SK-N-SH (cell line): ENCODE results near the gene GCSAML. TPM values are rescaled to one million over a fixed set of nuclear protein-coding genes. Genes with fewer than 3 reads are reported as not detected.

Source experiments
- CTCF ChIA-PET: fragments of 300-600, 350-600 bp; formaldehyde crosslinking; extraction: SDS; loops from one replicate; lab custom pipeline; 2021; lab: Yijun Ruan, JAX
- POLR2A ChIA-PET: fragments of 350-600 bp; sonication (Branson Sonifier 250); formaldehyde crosslinking; extraction: SDS; loops from one replicate; lab custom pipeline; 2020; ENCODE audit warnings: antibody characterized with exemption, inconsistent platforms; lab: Yijun Ruan, JAX
- DNase-seq: peaks from one replicate; pipeline ENCODE4 v3.0.0; 2012
- H2AFZ ChIP-seq: fragments of 200-600 bp; sonication (generic); 2 replicates; pipeline ENCODE4 v1.8.1; 2016; ENCODE audit warnings: antibody characterized with exemption, mild to moderate bottlenecking, low read depth
- H3F3A ChIP-seq: fragments of 200-600 bp; sonication (generic); replicated peaks from 2 replicates; pipeline ENCODE3; 2016; ENCODE audit warnings: antibody characterized with exemption, mild to moderate bottlenecking; ENCODE audit not compliant: insufficient read depth
- H3K27ac ChIP-seq, 2 experiments: fragments of 200-500 bp in 1 of 2; fragments of 200-600 bp in 1 of 2; sonication (Bioruptor generic) in 1 of 2; sonication (generic), shearing (Covaris generic) in 1 of 2; 2 replicates each; pipeline versions ENCODE4 v1.5.1 to v1.6.1; 2014 to 2016; ENCODE audit warnings: low read depth in 2 of 2, inconsistent platforms in 1 of 2, low read length in 1 of 2, mild to moderate bottlenecking in 1 of 2, mixed read lengths in 1 of 2
- H3K27me3 ChIP-seq: fragments of 200-600 bp; sonication (generic), shearing (Covaris generic); 2 replicates; pipeline ENCODE4 v1.6.1; 2016; ENCODE audit warnings: mixed run types; ENCODE audit not compliant: insufficient read depth
- H3K36me3 ChIP-seq, 2 experiments: fragments of 200-500 bp in 1 of 2; fragments of 200-600 bp in 1 of 2; sonication (Bioruptor generic) in 1 of 2; sonication (generic) in 1 of 2; replicated peaks in 1 of 2; 2 replicates each; pipeline versions ENCODE3 to v1.5.1; 2014 to 2016; ENCODE audit warnings: low read length in 1 of 2, mild to moderate bottlenecking in 1 of 2; ENCODE audit not compliant: insufficient read depth in 2 of 2, control insufficient read depth in 1 of 2
- H3K4me1 ChIP-seq, 2 experiments: fragments of 200-500 bp in 1 of 2; fragments of 200-600 bp in 1 of 2; sonication (Bioruptor generic) in 1 of 2; sonication (generic), shearing (Covaris generic) in 1 of 2; 2 replicates each; pipeline versions ENCODE4 v1.5.1 to v1.6.1; 2014 to 2016; ENCODE audit warnings: low read depth in 1 of 2, low read length in 1 of 2, mixed run types in 1 of 2; ENCODE audit not compliant: insufficient read depth in 2 of 2, control insufficient read depth in 1 of 2
- H3K4me2 ChIP-seq: fragments of 200-600 bp; sonication (generic), shearing (Covaris generic); 2 replicates; pipeline ENCODE4 v1.6.1; 2017; ENCODE audit warnings: mixed run types
- H3K4me3 ChIP-seq, 2 experiments: fragments of 200-500 bp in 1 of 2; fragments of 200-600 bp in 1 of 2; sonication (Bioruptor generic) in 1 of 2; sonication (generic), shearing (Covaris generic) in 1 of 2; 2 replicates each; pipeline versions ENCODE4 v1.5.1 to v1.8.1; 2014 to 2016; ENCODE audit warnings: low read depth in 2 of 2, inconsistent platforms in 1 of 2, low read length in 1 of 2, mild to moderate bottlenecking in 1 of 2, mixed read lengths in 1 of 2, moderate library complexity in 1 of 2
- H3K79me2 ChIP-seq: fragments of 200-600 bp; sonication (generic); 2 replicates; pipeline ENCODE4 v1.8.1; 2017; ENCODE audit warnings: mild to moderate bottlenecking; ENCODE audit not compliant: insufficient read depth
- H3K9ac ChIP-seq: fragments of 200-600 bp; sonication (generic); 2 replicates; pipeline ENCODE4 v1.6.1; 2017; ENCODE audit warnings: mixed run types
- H3K9me2 ChIP-seq: fragments of 200-600 bp; sonication (generic); 2 replicates; pipeline ENCODE4 v1.6.1; 2017; ENCODE audit warnings: mixed run types
- H3K9me3 ChIP-seq: fragments of 200-600 bp; sonication (generic); 2 replicates; pipeline ENCODE4 v1.6.1; 2017; ENCODE audit warnings: mixed run types, mild to moderate bottlenecking, moderate library complexity
- H4K20me1 ChIP-seq: fragments of 200-600 bp; sonication (generic); 2 replicates; pipeline ENCODE4 v1.6.1; 2017; ENCODE audit warnings: mild to moderate bottlenecking, mixed run types; ENCODE audit not compliant: insufficient read depth
- ELF1 ChIP-seq: IDR thresholded peaks from 2 replicates; pipeline ENCODE4 v1.4.0; 2012
- EZH2phosphoT487 ChIP-seq: fragments of 200-600 bp; sonication (generic); IDR thresholded peaks from 2 replicates; pipeline ENCODE4 v1.6.1; 2017; ENCODE audit warnings: low read depth, mixed run types, mild to moderate bottlenecking, antibody characterized with exemption, moderate library complexity, borderline replicate concordance
- FOXJ3 ChIP-seq: sonication (generic); formaldehyde crosslinking; IDR thresholded peaks from 2 replicates; pipeline ENCODE4 v1.5.1; 2020; ENCODE audit warnings: mild to moderate bottlenecking, missing genetic modification reagents
- FOXM1 ChIP-seq: IDR thresholded peaks from 2 replicates; pipeline ENCODE4 v1.4.0; 2012; ENCODE audit warnings: low read depth, mild to moderate bottlenecking
- GABPA ChIP-seq: IDR thresholded peaks from 2 replicates; pipeline ENCODE4 v1.4.0; 2012; ENCODE audit warnings: low read depth, mild to moderate bottlenecking
- GATA2 ChIP-seq: sonication (generic); formaldehyde crosslinking; IDR thresholded peaks from 2 replicates; pipeline ENCODE4 v1.5.0; 2020; ENCODE audit warnings: mild to moderate bottlenecking, missing genetic modification reagents
- JUND ChIP-seq: IDR thresholded peaks from 2 replicates; pipeline ENCODE4 v1.4.0; 2012
- MAX ChIP-seq: IDR thresholded peaks from 2 replicates; pipeline ENCODE4 v1.4.0; 2012; ENCODE audit warnings: low read depth
- MXI1 ChIP-seq: IDR thresholded peaks from 2 replicates; pipeline ENCODE4 v1.6.1; 2012; ENCODE audit warnings: mild to moderate bottlenecking, low read depth, low read length, improper control_type of control experiment
- NRF1 ChIP-seq: IDR thresholded peaks from 2 replicates; pipeline ENCODE4 v1.6.1; 2012; ENCODE audit warnings: low read depth, mild to moderate bottlenecking, low read length
- RAD21 ChIP-seq: IDR thresholded peaks from 2 replicates; pipeline ENCODE4 v1.6.1; 2012; ENCODE audit warnings: mild to moderate bottlenecking, low read length
- RCOR1 ChIP-seq: fragments of 150-350 bp; IDR thresholded peaks from 2 replicates; pipeline ENCODE4 v1.6.1; 2017; ENCODE audit warnings: antibody characterized with exemption, low read length
- REST ChIP-seq: IDR thresholded peaks from 2 replicates; pipeline ENCODE4 v1.6.1; 2012; ENCODE audit warnings: mild to moderate bottlenecking, low read depth, low read length, moderate library complexity
- RFX5 ChIP-seq: IDR thresholded peaks from 2 replicates; pipeline ENCODE4 v1.6.1; 2012; ENCODE audit warnings: mild to moderate bottlenecking, improper control_type of control experiment, low read length
- SIN3A ChIP-seq: IDR thresholded peaks from 2 replicates; pipeline ENCODE4 v1.6.1; 2012; ENCODE audit warnings: low read depth, mild to moderate bottlenecking, low read length, moderate library complexity, borderline replicate concordance
- SMC3 ChIP-seq: IDR thresholded peaks from 2 replicates; pipeline ENCODE4 v1.6.1; 2012; ENCODE audit warnings: low read depth, low read length, improper control_type of control experiment
- TAF1 ChIP-seq: IDR thresholded peaks from 2 replicates; pipeline ENCODE4 v1.6.1; 2012; ENCODE audit warnings: low read depth, mild to moderate bottlenecking, low read length, moderate library complexity, borderline replicate concordance
- WGBS: methylation state at CpG from one replicate; pipeline ENCODE4 v1.1.6; 2017; ENCODE audit warnings: low lambda C conversion rate; 5-methylcytosine and 5-hydroxymethylcytosine counted together
- polyA plus RNA-seq, 3 experiments: library from polyadenylated mRNA; depleted of rRNA; stranded (reverse); fragments of >200 nt; gene quantifications; 2 replicates each; pipeline ENCODE4 v1.2.3, GENCODE V29; 2012
- TF ChIP-seq, protein P1 (sequence below): IDR thresholded peaks from 2 replicates; pipeline ENCODE4; 2012
- TF ChIP-seq, protein P2 (sequence below): IDR thresholded peaks from 2 replicates; pipeline ENCODE4 v1.4.0; 2012; ENCODE audit warnings: low read depth, borderline replicate concordance
- TF ChIP-seq, protein P3 (sequence below): fragments of 150-350 bp; IDR thresholded peaks from 2 replicates; pipeline ENCODE4 v1.6.1; 2016; ENCODE audit warnings: mild to moderate bottlenecking, low read depth, low read length
- TF ChIP-seq, protein P4 (sequence below): fragments of 150-350 bp; IDR thresholded peaks from 2 replicates; pipeline ENCODE4 v1.6.1; 2017; ENCODE audit warnings: antibody characterized with exemption, low read length, low read depth, borderline replicate concordance

Gene GCSAML
- polyA plus RNA-seq, 1 of the 3 experiments (the other 2 are of a cell fraction): not detected

DNA sequence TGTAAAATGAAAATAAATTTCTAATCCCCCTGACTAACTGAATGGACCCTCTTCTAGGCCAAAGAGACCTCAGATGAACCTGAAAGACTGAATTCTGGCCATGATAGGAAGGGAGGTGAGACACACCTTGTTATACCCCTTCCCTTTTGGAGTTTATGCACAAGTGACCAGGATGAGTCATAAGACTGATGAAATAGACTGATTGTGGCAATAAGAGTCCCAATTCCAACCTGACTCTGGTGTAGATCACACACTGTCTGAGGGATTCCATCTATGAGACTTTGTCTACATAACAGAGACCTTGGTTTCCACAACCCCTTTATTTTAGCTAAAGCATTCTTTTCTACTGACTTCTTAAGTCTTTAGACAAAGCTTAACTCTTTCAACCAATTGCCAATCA lies 25.7 kb downstream of the GCSAML start:
- ChIA-PET POLR2A (no interaction called here), CTCF (no interaction called here)
- no peaks in the 10 kb centered on the region for H3K27me3 ChIP-seq
- H3K9me2 ChIP-seq: no peaks in the 10 kb centered on the region
- H3K9me3 ChIP-seq: no peaks in the 10 kb centered on the region
- H3K27ac ChIP-seq: no peak overlapping the region
- no peak overlapping the region for H3K9ac ChIP-seq
- H4K20me1 ChIP-seq: no peaks in the 10 kb centered on the region
- TF ChIP-seq MAX (no peak), SIN3A (no peak), FOXJ3 (CRISPR knock-in tag) (no peak), REST (no peak), ELF1 (no peak), SMC3 (no peak), TAF1 (no peak)
- no peaks in the 10 kb centered on the region for H3K36me3 ChIP-seq
- H3K4me1 ChIP-seq: no peaks in the 10 kb centered on the region
- no peaks in the 10 kb centered on the region for H3F3A ChIP-seq
- no peak overlapping the region for H3K4me2 ChIP-seq
- no peak for DNase-seq
- H2AFZ ChIP-seq: no peak overlapping the region
- H3K4me3 ChIP-seq: no peak overlapping the region
- H3K79me2 ChIP-seq: no peaks in the 10 kb centered on the region

GRCh38 chr1:247576514-247576913 lies 27.6 kb downstream of the GCSAML start:
- Histone ChIP-seq H4K20me1 (no peaks in the 10 kb centered on the region), H3K4me1 (no peaks in the 10 kb centered on the region), H3K27me3 (no peaks in the 10 kb centered on the region), H3K79me2 (no peaks in the 10 kb centered on the region), H3K9me3 (no peaks in the 10 kb centered on the region), H3K4me2 (no peak overlapping the region), H2AFZ (no peak overlapping the region), H3K9me2 (no peaks in the 10 kb centered on the region), H3K4me3 (no peak overlapping the region; a peak in 1 of 4 replicates), H3F3A (no peaks in the 10 kb centered on the region), H3K9ac (no peak overlapping the region), H3K36me3 (no peaks in the 10 kb centered on the region), H3K27ac (no peak overlapping the region)
- CTCF ChIA-PET: interaction anchor here (0.7 to 1.4 kb wide), 3 partner anchors 183 to 187 kb away, joined by 4 read pairs; no protein-coding TSS in a partner anchor
- WGBS: under 1% methylated on average over 3 of the region's 3 CpGs
- DNase-seq: peak; percentile 10
- POLR2A ChIA-PET: no interaction called here
- TF ChIP-seq MXI1 (no peak), RCOR1 (no peak), GATA2 (CRISPR knock-in tag) (no peak), JUND (no peak), RAD21 (peak; percentile 52), GABPA (no peak), SMC3 (peak; percentile 32; the same call in 1 of the 2 replicates), RFX5 (no peak), NRF1 (no peak), EZH2phosphoT487 (no peak), FOXM1 (no peak), MAX (no peak)
- TF ChIP-seq, protein P1, sequence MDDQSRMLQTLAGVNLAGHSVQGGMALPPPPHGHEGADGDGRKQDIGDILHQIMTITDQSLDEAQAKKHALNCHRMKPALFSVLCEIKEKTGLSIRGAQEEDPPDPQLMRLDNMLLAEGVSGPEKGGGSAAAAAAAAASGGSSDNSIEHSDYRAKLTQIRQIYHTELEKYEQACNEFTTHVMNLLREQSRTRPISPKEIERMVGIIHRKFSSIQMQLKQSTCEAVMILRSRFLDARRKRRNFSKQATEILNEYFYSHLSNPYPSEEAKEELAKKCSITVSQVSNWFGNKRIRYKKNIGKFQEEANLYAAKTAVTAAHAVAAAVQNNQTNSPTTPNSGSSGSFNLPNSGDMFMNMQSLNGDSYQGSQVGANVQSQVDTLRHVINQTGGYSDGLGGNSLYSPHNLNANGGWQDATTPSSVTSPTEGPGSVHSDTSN: no peak
- TF ChIP-seq, protein P2, sequence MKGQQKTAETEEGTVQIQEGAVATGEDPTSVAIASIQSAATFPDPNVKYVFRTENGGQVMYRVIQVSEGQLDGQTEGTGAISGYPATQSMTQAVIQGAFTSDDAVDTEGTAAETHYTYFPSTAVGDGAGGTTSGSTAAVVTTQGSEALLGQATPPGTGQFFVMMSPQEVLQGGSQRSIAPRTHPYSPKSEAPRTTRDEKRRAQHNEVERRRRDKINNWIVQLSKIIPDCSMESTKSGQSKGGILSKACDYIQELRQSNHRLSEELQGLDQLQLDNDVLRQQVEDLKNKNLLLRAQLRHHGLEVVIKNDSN: no peak
- TF ChIP-seq, protein P3, sequence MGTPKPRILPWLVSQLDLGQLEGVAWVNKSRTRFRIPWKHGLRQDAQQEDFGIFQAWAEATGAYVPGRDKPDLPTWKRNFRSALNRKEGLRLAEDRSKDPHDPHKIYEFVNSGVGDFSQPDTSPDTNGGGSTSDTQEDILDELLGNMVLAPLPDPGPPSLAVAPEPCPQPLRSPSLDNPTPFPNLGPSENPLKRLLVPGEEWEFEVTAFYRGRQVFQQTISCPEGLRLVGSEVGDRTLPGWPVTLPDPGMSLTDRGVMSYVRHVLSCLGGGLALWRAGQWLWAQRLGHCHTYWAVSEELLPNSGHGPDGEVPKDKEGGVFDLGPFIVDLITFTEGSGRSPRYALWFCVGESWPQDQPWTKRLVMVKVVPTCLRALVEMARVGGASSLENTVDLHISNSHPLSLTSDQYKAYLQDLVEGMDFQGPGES: no peak
- TF ChIP-seq, protein P4, sequence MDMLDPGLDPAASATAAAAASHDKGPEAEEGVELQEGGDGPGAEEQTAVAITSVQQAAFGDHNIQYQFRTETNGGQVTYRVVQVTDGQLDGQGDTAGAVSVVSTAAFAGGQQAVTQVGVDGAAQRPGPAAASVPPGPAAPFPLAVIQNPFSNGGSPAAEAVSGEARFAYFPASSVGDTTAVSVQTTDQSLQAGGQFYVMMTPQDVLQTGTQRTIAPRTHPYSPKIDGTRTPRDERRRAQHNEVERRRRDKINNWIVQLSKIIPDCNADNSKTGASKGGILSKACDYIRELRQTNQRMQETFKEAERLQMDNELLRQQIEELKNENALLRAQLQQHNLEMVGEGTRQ: no peak
